ENCODE measurements around the gene MAP1B. TPM values are rescaled to one million over a fixed set of nuclear protein-coding genes. Genes with fewer than 3 reads are reported as not detected.

MAP1B gene
- total and polyA plus RNA-seq, 2 of the 4 experiments (the other 2 are of a cell fraction), result 41.1 to 183 TPM

GRCh38 chr5:72246954-72247442 lies 139.7 kb downstream of the MAP1B start:
- H3K18ac ChIP-seq (ENCODE audit: low read depth, low read length), result peak overlapping the region; percentile 69; the same call in 1 of the 2 replicates
- ChIA-PET POLR2A (ENCODE audit: unreplicated experiment) (interaction anchor here (0.5 kb wide), 1 partner anchor 247 kb away, joined by 3 read pairs; no protein-coding TSS in a partner anchor), CTCF (interaction anchor here (0.8 kb wide), 1 partner anchor 95 kb away, joined by 3 read pairs; no protein-coding TSS in a partner anchor)
- dilution Hi-C loops (cut with HindIII; ENCODE audit: low sequenced_read_pairs, unreplicated experiment) (no loop called here), in situ Hi-C loops (cut with MboI; ENCODE audit: low sequenced_read_pairs) (no loop called here), intact Hi-C loops (cut with micrococcal nuclease) (loop anchor here (5.0 kb wide), 3 partner anchors 60 to 110 kb away; no protein-coding TSS in a partner anchor)
- no peaks in the 10 kb centered on the region for H3K9me3 ChIP-seq (ENCODE audit: control insufficient read depth, insufficient read depth, low read length)
- H2BK120ac ChIP-seq (ENCODE audit: low read depth, low read length), result peak overlapping the region; percentile 54
- H3K36me3 ChIP-seq (ENCODE audit: control insufficient read depth, insufficient read depth, low read length), result no peaks in the 10 kb centered on the region
- no peak overlapping the region; the same call in 1 of the 2 replicates for H4K5ac ChIP-seq (ENCODE audit: low read depth, low read length)
- H3K9ac ChIP-seq (ENCODE audit: low read depth, low read length), result no peak overlapping the region
- H3K79me1 ChIP-seq (ENCODE audit: low read depth in 1 of 2, low read length in 2 of 2), result peaks cover 10 to 49% of the 10 kb centered on the region in 2 experiments; a peak in 3 of 4 replicates
- H2AK5ac ChIP-seq (ENCODE audit: low read depth, low read length), result peak overlapping the region; percentile 48; the same call in 1 of the 2 replicates
- H3K9me1 ChIP-seq (ENCODE audit: insufficient read depth, low read length), result peaks cover 13% of the 10 kb centered on the region
- no peak overlapping the region for H3K56ac ChIP-seq (ENCODE audit: extremely low read depth, insufficient read depth, low read length)
- DNase-seq, result peak; percentile 69
- H3K4me2 ChIP-seq (ENCODE audit: low read depth, low read length), result peak overlapping the region; percentile 89
- peak overlapping the region; percentile 81 for H2BK20ac ChIP-seq (ENCODE audit: low read depth, low read length)
- whole genome bisulfite sequencing, 2 experiments (ENCODE audit: extremely low coverage in 2 of 2, insufficient read length in 1 of 2), result no CpG with 5 or more reads among the region's 4 CpGs
- H4K8ac ChIP-seq (ENCODE audit: low read depth in 2 of 2, low read length in 2 of 2), result peak overlapping the region in 1 of 2 experiments; percentile 59; a peak in 2 of 4 replicates
- 0 out of 2 replicates have a peak, but pooled peaks cover 4% of the 10 kb centered on the region for H4K20me1 ChIP-seq (ENCODE audit: insufficient read depth, low read length)
- no peak overlapping the region for H2AFZ ChIP-seq (replicated peaks; ENCODE audit: low read length, poor library complexity)
- H3K14ac ChIP-seq (replicated peaks; ENCODE audit: low read depth, low read length), result no peak overlapping the region; the same call in 1 of the 2 replicates
- H3K23ac ChIP-seq (ENCODE audit: low read depth, low read length), result peak overlapping the region; percentile 64; the same call in 1 of the 2 replicates
- peak overlapping the region; percentile 44; the same call in 1 of the 2 replicates for H4K91ac ChIP-seq (ENCODE audit: insufficient read depth, low read depth, low read length)
- no peaks in the 10 kb centered on the region for H3K27me3 ChIP-seq (ENCODE audit: control insufficient read depth, insufficient read depth, low read length)
- H3K27ac ChIP-seq (ENCODE audit: insufficient read depth, low read length), result no peak overlapping the region
- H3K4me1 ChIP-seq (ENCODE audit: control insufficient read depth, insufficient read depth, low read length), result peaks cover 16% of the 10 kb centered on the region; the same call in 1 of the 2 replicates
- peak overlapping the region; percentile 89 for H2BK5ac ChIP-seq (ENCODE audit: low read depth, low read length, poor library complexity, severe bottlenecking)
- H2BK15ac ChIP-seq (ENCODE audit: low read depth, low read length), result peak overlapping the region; percentile 32; the same call in 1 of the 3 replicates
- H3K4ac ChIP-seq (ENCODE audit: low read depth, low read length), result peak overlapping the region; percentile 79
- TF ChIP-seq RAD21 (IDR thresholded peaks at IDR 0.05; ENCODE audit: low read length) (no peak), ELK1 (IDR thresholded peaks at IDR 0.05; ENCODE audit: borderline replicate concordance, low read depth, low read length) (no peak), MXI1 (IDR thresholded peaks at IDR 0.05; ENCODE audit: borderline replicate concordance, low read depth, low read length) (no peak), CHD1 (IDR thresholded peaks at IDR 0.05; ENCODE audit: low read depth, low read length) (no peak), CTCF (conservative IDR thresholded peaks at IDR 0.05; ENCODE audit: low read depth, low read length) (no peak), RFX5 (IDR thresholded peaks at IDR 0.05; ENCODE audit: low read depth, low read length) (no peak), RCOR1 (IDR thresholded peaks at IDR 0.05; ENCODE audit: insufficient replicate concordance, low read length) (no peak), NFE2L2 (IDR thresholded peaks at IDR 0.05; ENCODE audit: low read depth, low read length) (no peak), FOS (IDR thresholded peaks at IDR 0.05; ENCODE audit: low read depth, low read length) (no peak)
- no TSS peak for BruUV-seq (replicated peaks)
- no peak overlapping the region for H2AK9ac ChIP-seq (replicated peaks; ENCODE audit: low read depth, low read length, poor library complexity)
- no peak overlapping the region for H3K4me3 ChIP-seq (ENCODE audit: insufficient read depth, low read depth, low read length)
- peak; percentile 49 for ATAC-seq (ENCODE audit: low read depth)
